Bronchial epithelial cell (primary cell): ENCODE data around the gene MAPK1IP1L. TPM values are rescaled to one million over a fixed set of nuclear protein-coding genes. Genes with fewer than 3 reads are reported as not detected.

Experiments
- DNase-seq: peaks from one replicate; pipeline ENCODE4 v3.0.0-alpha.2; 2010; ENCODE audit warnings: low read depth
- FAIRE-seq: peaks from 2 replicates; lab custom pipeline; 2011; peaks lifted over from hg19 to GRCh38; lab: Jason Lieb, UNC
- H3K27me3 ChIP-seq: 2 replicates; pipeline ENCODE4 v1.5.1; 2011; ENCODE audit warnings: low read length; ENCODE audit not compliant: control insufficient read depth, insufficient read depth
- H3K36me3 ChIP-seq: 2 replicates; pipeline ENCODE4 v1.5.1; 2011; ENCODE audit warnings: low read length; ENCODE audit not compliant: control insufficient read depth, insufficient read depth
- H3K4me3 ChIP-seq: 2 replicates; pipeline ENCODE4 v1.5.1; 2011; ENCODE audit warnings: mild to moderate bottlenecking, low read depth, low read length, control low read depth
- total RNA-seq: library from RNA; depleted of rRNA; stranded (reverse); fragments of >200 nt; gene quantifications from 2 replicates; pipeline ENCODE4 v1.2.1, GENCODE V29; 2014
- TF ChIP-seq, protein P1 (sequence below): IDR thresholded peaks from 2 replicates; pipeline ENCODE4 v1.5.1; 2011; ENCODE audit warnings: mild to moderate bottlenecking, moderate library complexity, low read length, control low read depth, inconsistent platforms; ENCODE audit not compliant: insufficient read depth, severe bottlenecking

The MAPK1IP1L gene
- total RNA-seq, 1 donor from 2014 or later, result 12.1 TPM

- DNase-seq (peak; percentile 39), FAIRE-seq (no peak)
- TF ChIP-seq, protein P1, sequence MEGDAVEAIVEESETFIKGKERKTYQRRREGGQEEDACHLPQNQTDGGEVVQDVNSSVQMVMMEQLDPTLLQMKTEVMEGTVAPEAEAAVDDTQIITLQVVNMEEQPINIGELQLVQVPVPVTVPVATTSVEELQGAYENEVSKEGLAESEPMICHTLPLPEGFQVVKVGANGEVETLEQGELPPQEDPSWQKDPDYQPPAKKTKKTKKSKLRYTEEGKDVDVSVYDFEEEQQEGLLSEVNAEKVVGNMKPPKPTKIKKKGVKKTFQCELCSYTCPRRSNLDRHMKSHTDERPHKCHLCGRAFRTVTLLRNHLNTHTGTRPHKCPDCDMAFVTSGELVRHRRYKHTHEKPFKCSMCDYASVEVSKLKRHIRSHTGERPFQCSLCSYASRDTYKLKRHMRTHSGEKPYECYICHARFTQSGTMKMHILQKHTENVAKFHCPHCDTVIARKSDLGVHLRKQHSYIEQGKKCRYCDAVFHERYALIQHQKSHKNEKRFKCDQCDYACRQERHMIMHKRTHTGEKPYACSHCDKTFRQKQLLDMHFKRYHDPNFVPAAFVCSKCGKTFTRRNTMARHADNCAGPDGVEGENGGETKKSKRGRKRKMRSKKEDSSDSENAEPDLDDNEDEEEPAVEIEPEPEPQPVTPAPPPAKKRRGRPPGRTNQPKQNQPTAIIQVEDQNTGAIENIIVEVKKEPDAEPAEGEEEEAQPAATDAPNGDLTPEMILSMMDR, result no peak
Observed at GRCh38 chr14:55052269-55052930, 953 bp downstream of the MAPK1IP1L start.

DNA sequence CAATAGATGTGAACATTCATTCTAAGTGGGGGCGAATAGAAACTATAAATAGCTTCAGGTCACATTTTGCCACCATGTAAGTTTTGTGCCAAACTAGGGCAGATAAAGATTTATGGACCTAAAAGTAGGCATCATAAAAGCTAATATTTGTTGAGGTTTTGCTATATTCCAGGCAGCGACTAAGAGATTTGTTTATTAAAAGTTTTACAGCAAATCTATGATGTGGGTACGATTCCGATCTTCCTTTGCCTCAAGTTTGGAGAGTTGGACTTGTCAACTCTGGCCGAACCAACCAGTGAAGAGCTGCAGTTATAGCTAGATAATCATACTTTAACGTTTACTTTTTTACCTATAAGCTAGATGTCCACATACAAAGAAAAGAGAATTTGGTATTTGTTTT, 1.6 kb downstream of the MAPK1IP1L start:
- Histone ChIP-seq H3K27me3 (no peaks in the 10 kb centered on the region), H3K36me3 (peaks cover 2% of the 10 kb centered on the region), H3K4me3 (peak overlapping the region; percentile 64)
- TF ChIP-seq, protein P1, result no peak
- FAIRE-seq (no peak), DNase-seq (no peak)

More at GRCh38 chr14:55052269-55052930, 953 bp downstream of the MAPK1IP1L start:
- H3K36me3 ChIP-seq, result peaks cover 2% of the 10 kb centered on the region
- peak overlapping the region; percentile 64 for H3K4me3 ChIP-seq
- no peaks in the 10 kb centered on the region for H3K27me3 ChIP-seq

GRCh38 chr14:55053500-55053899, 2.1 kb downstream of the MAPK1IP1L start:
- FAIRE-seq (no peak), DNase-seq (no peak)
- Histone ChIP-seq H3K36me3 (peaks cover 2% of the 10 kb centered on the region), H3K27me3 (no peaks in the 10 kb centered on the region), H3K4me3 (no peak overlapping the region)
- TF ChIP-seq, protein P1, result no peak

- DNase-seq (no peak), FAIRE-seq (no peak)
- no peaks in the 10 kb centered on the region for H3K27me3 ChIP-seq
- peaks cover 2% of the 10 kb centered on the region for H3K36me3 ChIP-seq
- TF ChIP-seq, protein P1, result no peak
- no peak overlapping the region for H3K4me3 ChIP-seq
Observed at GRCh38 chr14:55054098-55054497, 2.7 kb downstream of the MAPK1IP1L start.

- H3K4me3 ChIP-seq, result no peak overlapping the region
- TF ChIP-seq, protein P1, result no peak
- FAIRE-seq (no peak), DNase-seq (no peak)
- peaks cover 7% of the 10 kb centered on the region for H3K36me3 ChIP-seq
- no peaks in the 10 kb centered on the region for H3K27me3 ChIP-seq
Observed at GRCh38 chr14:55057919-55058318, 6.5 kb downstream of the MAPK1IP1L start.

DNA sequence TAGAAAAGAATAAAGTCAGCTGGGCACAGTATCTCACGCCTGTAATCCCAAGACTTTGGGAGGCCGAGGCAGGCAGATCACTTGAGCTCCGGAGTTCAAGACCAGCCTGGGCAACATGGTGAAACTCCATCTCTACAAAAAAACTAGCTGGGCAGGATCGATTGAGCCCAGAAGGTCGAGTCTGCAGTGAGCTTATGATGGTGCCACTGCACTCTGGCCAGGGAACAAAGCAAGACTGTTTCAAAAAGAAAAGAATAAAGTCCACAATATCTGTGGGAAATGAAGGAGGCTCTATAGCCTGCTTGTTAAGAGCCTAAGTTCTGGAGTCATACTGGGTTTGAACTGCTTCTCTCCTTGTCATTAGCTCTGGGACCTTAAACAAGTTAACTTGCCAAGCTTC, 7.9 kb downstream of the MAPK1IP1L start:
- TF ChIP-seq, protein P1, result no peak
- Histone ChIP-seq H3K36me3 (peaks cover 10% of the 10 kb centered on the region), H3K4me3 (no peak overlapping the region), H3K27me3 (no peaks in the 10 kb centered on the region)
- DNase-seq (no peak), FAIRE-seq (no peak)
